Measurements from ENCODE around the gene PXDC1.

Gene PXDC1

GRCh38 chr6:3712827-3713665 lies 38.5 kb downstream of the PXDC1 start:
- TF ChIP-seq CTCF (IDR thresholded peaks at IDR 0.05; ENCODE audit: borderline replicate concordance, insufficient read depth, low read depth, low read length), result no peak
- no peak overlapping the region for H3K4me3 ChIP-seq (ENCODE audit: low read depth, low read length)

DNA sequence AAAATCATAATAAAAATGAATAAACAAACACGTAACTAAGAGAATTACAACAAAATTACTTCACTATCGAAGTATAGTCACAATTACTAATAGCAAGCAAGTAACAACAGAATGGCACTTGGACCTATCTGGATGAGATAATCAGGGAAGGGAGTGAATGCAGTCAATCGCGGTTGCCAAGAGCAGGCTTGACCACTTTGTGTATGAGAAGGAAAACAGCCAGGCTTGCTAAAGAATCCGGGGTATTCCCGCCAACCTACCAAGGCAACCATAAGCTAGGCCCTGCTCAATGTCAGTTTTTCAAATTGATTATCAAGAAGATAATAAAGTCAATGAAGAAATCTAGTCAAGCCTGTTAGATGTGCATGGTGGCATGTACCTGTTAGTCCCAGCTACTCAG lies 39.7 kb downstream of the PXDC1 start:
- H3K4me3 ChIP-seq (ENCODE audit: low read depth, low read length), result no peak overlapping the region
- TF ChIP-seq CTCF (IDR thresholded peaks at IDR 0.05; ENCODE audit: borderline replicate concordance, insufficient read depth, low read depth, low read length), result no peak

DNA sequence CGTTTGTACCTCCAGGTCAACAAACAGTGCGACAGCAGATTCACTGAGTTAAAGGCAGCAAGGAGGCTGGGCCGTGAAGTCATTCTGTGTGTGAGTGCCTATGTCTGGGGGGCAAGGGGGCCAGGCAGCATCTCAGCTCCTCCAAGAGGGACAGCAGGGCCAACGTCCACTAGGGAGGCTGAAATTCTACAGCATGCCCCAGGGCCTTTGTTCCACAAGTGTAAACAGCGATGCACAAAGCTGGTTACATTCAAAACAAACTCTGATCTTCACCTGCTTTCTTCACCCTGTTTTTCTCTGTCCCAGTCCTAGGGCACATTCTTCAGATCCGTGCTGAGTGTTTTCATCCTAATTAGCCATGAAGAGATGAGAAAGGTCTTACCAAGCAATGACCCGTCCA lies 41.1 kb downstream of the PXDC1 start:
- no peak overlapping the region for H3K4me3 ChIP-seq (ENCODE audit: low read depth, low read length)
- TF ChIP-seq CTCF (IDR thresholded peaks at IDR 0.05; ENCODE audit: borderline replicate concordance, insufficient read depth, low read depth, low read length), result no peak

DNA sequence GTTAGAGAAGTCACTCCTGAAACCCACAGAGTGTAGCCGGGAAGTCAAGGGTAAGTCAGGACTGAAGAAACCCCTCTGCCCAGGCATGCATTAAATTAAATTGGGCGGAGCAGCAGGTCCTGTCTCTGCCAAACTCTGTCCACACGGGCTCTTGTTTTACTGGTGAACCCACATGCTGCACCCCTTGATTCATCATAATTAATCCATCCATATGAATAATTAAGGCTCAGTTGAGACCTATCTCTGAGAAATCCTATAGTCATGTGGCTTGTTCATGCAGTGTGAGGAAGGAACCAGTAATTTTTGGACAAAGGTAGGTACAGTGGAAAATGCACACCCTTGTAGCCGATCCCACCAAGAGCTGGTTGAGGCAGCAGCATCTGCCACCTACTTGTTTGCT lies 43.0 kb downstream of the PXDC1 start:
- H3K4me3 ChIP-seq (ENCODE audit: low read depth, low read length), result no peak overlapping the region
- no peak for TF ChIP-seq CTCF (IDR thresholded peaks at IDR 0.05; ENCODE audit: borderline replicate concordance, insufficient read depth, low read depth, low read length)

- no peak overlapping the region for H3K4me3 ChIP-seq (ENCODE audit: low read depth, low read length)
- no peak for TF ChIP-seq CTCF (IDR thresholded peaks at IDR 0.05; ENCODE audit: borderline replicate concordance, insufficient read depth, low read depth, low read length)
Observed at GRCh38 chr6:3707751-3708412, 43.6 kb downstream of the PXDC1 start.

DNA sequence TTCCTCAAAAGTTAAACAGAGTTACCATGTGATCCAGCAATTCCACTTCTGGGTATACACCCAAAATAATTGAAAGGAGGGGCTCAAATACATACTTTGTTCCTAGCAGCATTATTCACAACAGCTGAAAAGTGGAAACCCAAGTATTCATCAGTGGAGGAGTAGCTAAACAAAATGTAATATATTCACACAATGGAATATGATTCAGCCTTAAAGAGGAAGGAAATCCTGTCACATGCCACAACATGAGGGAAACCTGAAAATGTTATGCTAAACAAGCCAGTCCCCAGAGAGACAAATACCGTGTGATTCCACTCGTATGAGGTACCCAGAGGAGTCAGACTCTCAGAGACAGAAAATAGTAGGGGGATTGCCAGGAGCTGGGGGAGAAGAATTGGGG lies 44.5 kb downstream of the PXDC1 start:
- no peak overlapping the region for H3K4me3 ChIP-seq (ENCODE audit: low read depth, low read length)
- no peak for TF ChIP-seq CTCF (IDR thresholded peaks at IDR 0.05; ENCODE audit: borderline replicate concordance, insufficient read depth, low read depth, low read length)

- H3K4me3 ChIP-seq (ENCODE audit: low read depth, low read length), result no peak overlapping the region
- TF ChIP-seq CTCF (IDR thresholded peaks at IDR 0.05; ENCODE audit: borderline replicate concordance, insufficient read depth, low read depth, low read length), result no peak
Observed at GRCh38 chr6:3706547-3706946, 45.0 kb downstream of the PXDC1 start.
